ENCODE results near the gene MAP1A.

Gene MAP1A

DNA sequence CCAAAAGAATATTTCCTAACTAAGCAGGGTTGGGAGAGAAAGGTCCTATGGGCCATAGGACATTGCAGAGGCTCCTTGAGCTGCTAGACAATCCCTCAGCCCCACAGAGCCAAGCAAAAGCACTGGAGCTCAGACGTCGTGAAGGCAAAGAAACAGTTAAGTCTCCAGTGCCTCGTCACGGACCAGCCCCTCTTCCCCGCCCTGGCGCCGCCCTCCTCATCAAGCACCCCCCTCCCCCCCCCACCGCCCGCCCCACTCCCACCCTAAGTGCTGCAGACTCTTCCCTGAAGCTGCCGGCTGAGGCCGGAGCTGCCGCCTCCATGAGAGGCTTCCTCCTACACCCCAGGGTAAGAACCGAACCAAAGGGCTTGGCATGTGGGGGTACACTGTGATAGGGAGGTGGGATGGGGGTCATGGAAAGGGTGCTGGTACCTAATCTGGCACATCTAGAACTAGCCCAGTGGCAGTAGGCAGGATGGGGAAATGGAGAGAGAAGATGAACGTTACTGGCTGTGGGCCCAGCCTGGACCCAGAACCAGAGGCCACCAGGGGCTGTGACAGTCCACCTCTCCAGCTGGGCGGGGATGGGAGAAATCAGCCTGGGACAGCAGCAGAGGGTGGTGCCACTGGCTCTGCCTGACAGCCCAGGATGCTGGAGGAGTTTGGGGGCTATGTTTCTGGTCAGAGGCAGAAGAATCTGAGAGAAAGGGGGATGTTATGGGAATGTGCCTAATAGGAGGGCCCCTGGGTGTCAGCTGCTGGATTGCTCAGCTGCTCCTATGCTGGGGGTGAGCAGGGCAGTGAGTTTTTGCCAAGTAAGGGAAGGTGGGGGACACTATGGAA lies at the start of gene MAP1A:
Gene MAP1A (plus strand): TSS at position 255 of the 843 bp plus-strand sequence. CDS start 3,866 bp downstream, outside the sequence.
- no peak for DNase-seq

- no peak for DNase-seq
These were observed 47.5 kb upstream of the MAP1A start for GRCh38 chr15:43469867-43470266.

DNA sequence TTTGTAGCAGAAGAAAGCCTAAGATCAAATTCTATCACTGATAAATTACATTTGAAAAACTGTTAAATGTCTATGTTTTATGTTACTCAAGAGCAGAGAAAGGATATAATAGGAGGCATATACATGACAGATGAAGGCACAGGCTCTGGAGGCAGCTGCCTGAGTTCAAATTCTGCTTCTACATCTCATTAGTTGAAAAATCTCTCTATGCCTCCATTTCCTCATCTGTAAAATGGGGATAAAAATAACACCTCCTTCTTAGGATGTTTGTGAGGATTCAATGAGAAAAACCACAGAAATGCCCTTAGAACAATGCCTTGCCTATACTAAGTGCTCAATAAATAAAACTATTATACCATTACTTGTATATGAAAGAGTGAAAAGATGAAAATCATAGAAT lies 45.4 kb upstream of the MAP1A start:
- DNase-seq: no peak

DNA sequence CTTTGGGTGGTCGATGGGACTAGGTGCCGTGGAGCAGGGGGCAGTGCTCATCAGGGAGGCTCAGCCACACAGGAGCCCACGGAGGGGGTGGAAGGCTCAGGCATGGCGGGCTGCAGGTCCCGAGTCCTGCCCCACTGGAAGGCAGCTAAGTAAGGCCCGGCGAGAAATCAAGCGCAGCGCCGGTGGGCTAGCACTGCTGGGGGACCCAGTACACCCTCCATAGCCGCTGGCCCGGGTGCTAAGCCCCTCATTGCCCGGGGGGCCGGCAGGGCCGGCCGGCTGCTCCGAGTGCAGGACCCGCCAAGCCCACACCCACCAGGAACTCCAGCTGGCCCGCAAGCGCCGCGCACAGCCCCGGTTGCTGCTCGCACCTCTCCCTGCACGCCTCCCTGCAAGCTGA lies 43.5 kb upstream of the MAP1A start:
- DNase-seq: no peak

GRCh38 chr15:43483297-43484128 lies 33.9 kb upstream of the MAP1A start:
- DNase-seq: no peak

DNA sequence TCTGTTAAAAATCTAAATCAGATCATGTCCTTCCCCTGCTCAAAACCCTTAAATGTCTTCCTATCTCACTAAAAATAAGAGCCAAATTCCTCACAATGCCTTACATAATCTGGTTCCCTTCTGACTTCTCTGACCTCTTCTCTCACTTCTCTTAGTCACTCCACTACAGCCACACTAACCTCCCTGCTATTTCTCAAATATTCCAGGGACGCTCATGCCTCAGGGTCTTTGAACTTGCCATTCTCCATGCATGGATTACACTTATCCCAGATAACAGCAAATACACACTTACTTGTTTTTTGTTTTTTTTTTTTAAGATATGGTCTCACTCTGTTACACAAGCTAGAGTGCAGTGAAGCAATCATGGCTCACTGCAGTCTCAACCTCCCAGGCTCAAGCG lies 33.0 kb upstream of the MAP1A start:
- no peak for DNase-seq

- no peak for DNase-seq
These were observed 30.0 kb upstream of the MAP1A start for GRCh38 chr15:43487271-43487895.

- DNase-seq: no peak
These were observed 28.6 kb upstream of the MAP1A start for GRCh38 chr15:43488790-43489189.

GRCh38 chr15:43489191-43489590 lies 28.2 kb upstream of the MAP1A start:
- DNase-seq: no peak

DNA sequence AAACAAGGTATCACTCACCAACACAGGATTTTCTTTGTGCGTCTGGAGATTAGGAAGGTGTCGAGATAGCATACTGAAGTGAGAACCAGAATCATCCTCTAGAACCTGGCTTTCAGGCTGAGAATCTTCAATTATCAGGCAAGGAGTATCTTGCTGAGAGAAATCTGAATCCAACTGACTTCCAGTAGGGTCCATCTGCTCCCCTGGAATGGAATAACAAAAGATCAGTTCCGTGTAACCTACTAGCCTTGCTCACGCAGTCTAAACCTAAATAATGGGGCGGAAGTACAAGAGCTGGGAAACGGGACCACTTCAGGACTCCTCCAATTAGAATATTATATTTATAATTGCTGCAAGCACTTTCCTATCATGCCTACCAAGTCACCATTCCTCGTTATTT lies 25.1 kb upstream of the MAP1A start:
- DNase-seq: no peak

DNA sequence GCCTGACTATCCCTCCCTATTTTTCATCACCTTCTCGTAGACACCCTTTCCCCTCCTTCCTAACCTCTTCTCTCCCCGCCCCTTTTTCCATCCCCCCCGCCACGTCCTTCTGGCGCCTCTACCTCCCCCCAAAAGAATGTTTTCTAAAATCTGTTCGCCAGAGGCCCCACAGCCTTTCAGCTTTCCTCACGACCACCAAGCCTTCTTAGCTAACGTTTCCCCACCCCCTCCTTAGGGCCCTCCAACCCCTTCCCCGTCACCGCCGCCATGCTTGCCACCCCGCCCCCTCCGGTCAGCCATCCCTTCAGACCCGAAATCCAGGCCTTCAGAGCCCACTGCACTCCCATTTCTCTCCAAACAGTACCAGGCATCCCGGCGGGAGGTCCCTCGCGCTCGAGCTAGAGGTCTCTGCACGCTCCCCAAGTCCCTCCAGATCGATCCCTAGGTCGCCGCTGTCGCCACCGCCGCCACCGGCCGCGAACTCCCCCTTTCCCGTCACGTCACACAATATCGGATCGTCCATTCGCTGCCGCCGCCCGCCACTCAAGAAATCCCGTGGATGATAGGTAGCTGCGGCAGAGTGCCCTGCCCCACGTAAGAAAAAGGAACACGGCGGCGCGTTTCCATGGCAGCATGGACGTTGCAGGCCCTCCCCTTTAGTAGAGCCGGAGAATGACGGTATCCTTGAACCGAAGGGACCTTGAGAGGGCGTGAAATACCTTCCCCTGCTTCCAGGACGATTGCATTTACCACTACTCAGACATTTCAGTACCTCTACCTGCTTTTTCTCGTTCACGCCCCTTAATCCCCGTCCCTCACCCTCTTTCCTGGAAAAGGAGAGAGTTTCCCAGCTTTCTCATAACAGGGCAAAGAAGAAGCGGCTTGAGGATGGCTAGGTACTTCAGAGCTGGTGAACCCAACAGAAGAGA lies 24.5 kb upstream of the MAP1A start, which contains the start of gene TP53BP1:
Gene TP53BP1 (minus strand): TSS at position 484 of the 929 bp plus-strand sequence. CDS start 113 bp downstream, at position 371.
- DNase-seq: peak; percentile 88

DNA sequence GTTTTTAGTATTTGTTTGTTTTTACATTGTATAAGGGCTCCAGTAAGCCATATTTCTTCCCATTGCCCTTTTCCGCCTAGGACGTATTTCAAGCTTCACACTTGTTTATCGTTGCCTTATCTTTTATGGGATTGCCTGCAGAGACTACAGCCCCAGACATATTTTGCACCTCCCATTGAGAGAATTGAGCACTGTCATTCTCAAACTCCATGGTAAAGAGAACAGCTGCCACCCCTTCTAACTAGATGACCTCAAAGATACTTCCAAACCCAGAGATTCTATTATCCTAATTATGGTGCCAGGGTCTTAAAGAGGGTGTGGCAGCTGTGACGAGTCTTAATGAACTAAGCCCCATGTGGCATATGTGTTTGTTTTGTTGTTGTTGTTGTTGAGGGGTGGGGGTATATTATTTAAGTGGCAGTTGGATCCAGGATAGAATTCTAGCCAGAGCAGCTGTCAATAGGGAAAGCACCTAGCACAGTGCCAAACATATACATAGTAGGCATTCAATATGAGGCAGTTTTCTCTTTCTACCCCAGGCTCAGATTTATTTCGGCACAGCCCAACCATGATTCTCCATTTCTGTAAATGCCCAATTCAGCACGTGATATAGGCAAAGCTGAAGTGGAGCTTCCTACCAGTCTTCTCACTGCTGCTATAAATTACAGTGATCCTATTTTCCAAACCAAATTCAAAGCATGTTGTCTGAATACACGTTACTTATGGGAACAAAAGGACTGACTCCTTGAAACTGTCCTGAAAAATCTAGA lies 23.5 kb upstream of the MAP1A start:
- no peak for DNase-seq

- DNase-seq: no peak
These were observed 18.4 kb upstream of the MAP1A start for GRCh38 chr15:43498990-43499389.

- DNase-seq: no peak
These were observed 17.8 kb upstream of the MAP1A start for GRCh38 chr15:43499635-43500034.

DNA sequence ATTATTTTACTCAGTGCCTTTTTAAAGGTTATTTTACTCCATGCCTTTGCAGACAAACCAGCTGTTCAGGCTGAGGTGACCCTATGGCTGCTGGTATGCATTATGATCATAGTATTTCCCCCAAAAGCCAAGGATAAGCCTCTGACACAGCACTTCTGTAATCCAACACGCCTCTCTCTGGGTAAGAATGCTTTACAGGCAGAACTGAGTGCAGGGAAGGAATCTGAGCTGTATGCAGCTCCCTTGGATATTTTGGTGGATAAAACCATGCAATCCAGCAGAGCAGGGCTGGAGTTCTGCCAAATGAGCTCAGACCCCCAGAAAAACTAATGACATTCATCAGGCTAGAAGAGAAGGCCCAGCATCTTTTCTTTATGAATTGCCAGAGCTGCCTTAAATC lies 11.7 kb upstream of the MAP1A start:
- DNase-seq: no peak

DNA sequence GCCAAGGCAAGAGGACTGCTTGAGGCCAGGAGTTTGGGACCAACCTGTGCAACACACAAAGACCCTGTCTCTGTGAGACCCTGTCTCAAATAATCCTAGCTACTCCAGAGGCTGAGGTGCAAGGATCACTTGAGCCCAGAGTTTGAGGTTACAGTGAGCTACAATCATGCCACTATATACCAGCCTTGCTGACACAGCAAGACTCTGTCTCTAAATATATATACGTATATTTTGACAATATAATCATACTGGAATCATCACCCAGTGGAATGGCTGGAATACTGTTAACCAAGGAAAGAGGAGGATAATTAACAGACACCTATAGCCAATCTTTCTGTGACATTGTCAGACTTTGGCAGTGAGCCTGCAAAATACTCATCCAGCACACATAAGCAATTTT lies 9.0 kb upstream of the MAP1A start:
- no peak for DNase-seq

DNA sequence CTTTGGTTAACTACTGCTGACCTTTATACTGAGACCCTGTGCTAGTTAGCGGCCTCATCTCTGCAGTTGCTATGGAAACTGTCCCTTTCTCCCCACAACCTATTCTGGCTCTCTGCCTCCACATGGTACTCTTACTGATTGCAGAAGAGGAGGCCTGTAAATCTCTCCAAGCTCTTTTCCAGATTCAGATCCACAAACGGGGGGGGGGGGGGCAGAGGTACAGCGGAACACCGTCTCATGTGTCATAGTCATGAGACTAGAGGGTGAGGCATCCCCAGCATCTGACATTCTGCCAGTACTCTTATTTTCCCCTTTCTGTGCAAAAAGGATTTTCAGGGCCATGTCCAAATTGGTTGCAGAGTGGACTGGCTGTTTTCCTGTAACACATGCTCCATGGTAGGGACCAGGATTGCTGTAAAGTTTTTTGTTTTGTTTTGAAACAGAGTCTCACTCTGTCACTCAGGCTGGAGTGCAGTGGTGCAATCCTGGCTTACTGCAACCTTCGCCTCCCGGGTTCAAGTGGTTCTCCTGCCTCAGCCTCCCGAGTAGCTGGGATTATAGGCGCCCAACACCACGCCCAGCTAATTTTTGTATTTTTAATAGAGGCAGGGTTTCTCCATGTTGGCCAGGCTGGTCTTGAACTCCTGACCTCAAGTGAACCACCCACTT lies 8.3 kb upstream of the MAP1A start:
- no peak for DNase-seq

GRCh38 chr15:43509660-43510199 lies 7.7 kb upstream of the MAP1A start:
- DNase-seq: no peak

DNA sequence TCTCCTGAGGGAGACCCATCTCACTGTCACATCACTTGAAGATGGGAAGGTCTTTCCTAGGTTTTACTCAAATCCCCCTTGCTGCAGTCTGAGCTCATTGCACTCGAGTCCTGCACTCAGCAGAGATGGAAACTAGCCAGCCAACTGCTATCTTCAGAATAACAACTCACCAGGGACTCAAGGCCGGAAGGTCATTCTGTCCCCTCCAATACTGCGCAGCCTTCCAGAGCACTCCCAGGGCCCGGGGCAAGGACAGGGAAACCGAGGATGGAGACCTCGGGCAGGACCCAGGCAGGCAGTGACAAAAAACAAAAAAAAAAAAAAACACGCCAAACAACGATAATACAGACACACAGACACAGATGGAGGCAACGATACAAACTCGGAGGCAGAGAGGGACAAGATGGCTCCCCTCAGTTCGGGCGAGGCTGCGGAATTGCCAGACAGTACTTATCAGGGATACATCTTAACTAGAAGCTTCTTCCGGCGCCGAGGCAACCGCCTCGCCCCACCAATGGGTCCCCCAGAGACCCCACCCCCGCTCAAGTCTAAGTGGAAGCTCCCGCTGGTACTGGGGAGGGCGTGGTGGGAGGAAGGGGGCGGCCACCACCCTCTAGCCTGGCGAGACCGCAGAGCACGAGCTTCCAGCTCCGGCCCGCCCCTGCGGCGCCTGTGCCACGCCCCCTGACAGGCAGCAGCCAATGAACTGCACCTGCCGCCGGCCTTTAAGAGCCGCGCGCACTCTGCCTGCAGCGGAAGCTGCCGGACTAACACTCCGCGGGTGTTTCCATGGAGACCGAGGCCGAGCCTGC lies 7.0 kb upstream of the MAP1A start:
- peak; percentile 95 for DNase-seq
